ENCODE results near the gene PCA3.
A peak's percentile ranks its signal among the peaks of the same experiment; 100 is the strongest.

PCA3 gene

GRCh38 chr9:76756941-76757673 is 7.1 kb upstream of the PCA3 start:
- peak; percentile 47 to 82 for DNase-seq

- no peak for DNase-seq
Observed at GRCh38 chr9:76758476-76758875, 5.8 kb upstream of the PCA3 start.

DNA sequence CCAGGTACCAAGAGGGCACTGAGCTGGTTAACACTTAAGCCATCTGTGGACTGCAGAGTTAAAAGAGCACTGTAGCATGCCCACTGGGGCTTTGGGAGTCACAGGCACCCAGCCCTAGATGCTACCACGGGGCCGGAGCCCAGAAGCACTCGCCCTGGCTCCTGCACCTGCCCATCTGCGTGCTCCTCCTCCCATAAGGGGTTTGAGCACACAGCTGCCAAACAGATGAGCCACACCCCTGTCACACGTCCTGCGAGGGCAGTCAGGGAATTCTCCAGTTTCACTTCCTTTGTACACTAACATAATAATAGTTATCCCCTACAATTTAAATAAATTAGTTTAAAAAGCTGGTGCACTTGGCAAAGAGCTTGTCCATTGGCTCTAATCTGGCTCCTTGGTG is 4.5 kb upstream of the PCA3 start:
- DNase-seq = peak; percentile 91 to 96

GRCh38 chr9:76761448-76761847 is 2.8 kb upstream of the PCA3 start:
- DNase-seq = no peak

DNA sequence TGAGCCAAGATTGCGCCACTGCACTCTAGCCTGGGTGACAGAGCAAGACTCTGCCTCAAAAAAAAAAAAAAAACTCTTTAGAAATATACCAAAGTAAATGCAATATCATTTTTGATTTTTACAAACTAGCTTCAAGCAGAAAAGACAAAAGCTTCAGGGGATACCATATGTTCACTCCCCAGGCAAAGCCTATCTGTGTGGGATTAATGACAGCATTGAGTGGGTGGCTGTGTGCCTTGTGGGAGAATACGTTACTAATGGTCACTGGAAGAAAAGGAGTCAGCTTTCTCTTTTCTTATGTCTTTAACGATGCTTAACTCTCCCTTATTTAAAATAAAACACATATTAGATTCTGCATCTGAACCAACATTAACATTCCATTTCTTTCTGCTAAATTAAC is 1.9 kb downstream of the PCA3 start:
- no peak for DNase-seq

- no peak for DNase-seq
Observed at GRCh38 chr9:76772686-76773445, 8.6 kb downstream of the PCA3 start.

DNA sequence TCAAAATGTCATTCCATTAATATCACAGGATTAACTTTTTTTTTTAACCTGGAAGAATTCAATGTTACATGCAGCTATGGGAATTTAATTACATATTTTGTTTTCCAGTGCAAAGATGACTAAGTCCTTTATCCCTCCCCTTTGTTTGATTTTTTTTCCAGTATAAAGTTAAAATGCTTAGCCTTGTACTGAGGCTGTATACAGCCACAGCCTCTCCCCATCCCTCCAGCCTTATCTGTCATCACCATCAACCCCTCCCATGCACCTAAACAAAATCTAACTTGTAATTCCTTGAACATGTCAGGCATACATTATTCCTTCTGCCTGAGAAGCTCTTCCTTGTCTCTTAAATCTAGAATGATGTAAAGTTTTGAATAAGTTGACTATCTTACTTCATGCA is 20.6 kb downstream of the PCA3 start:
- DNase-seq = no peak

GRCh38 chr9:76785501-76785900 is 21.3 kb downstream of the PCA3 start:
- DNase-seq = no peak

- DNase-seq = no peak
Observed at GRCh38 chr9:76787677-76788076, 23.4 kb downstream of the PCA3 start.

DNA sequence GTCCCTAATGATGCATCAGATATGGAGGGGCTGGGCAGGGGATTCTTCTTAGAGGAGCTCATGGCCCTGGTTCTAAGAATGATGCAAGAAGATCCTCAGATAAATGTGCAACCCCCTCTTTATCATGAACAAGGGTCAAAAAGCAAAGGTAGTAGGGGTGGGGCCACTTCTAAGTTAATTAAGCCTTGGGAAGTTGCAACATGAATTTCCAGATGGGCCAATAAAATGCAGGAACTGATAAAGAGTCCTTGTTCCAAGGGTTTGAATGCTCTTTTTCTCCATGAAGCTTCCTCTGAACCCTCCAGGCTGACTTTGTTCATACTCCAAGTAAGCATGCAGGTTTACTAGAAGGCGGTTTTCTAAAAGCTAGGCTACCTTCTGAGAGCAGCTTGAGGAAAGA is 25.6 kb downstream of the PCA3 start:
- DNase-seq = no peak

- DNase-seq = no peak
Observed at GRCh38 chr9:76793784-76794431, 29.7 kb downstream of the PCA3 start.

GRCh38 chr9:76796296-76796695 is 32.1 kb downstream of the PCA3 start:
- DNase-seq = no peak

GRCh38 chr9:76798527-76798926 is 34.3 kb downstream of the PCA3 start:
- no peak for DNase-seq

GRCh38 chr9:76799473-76799872 is 35.2 kb downstream of the PCA3 start:
- no peak for DNase-seq

DNA sequence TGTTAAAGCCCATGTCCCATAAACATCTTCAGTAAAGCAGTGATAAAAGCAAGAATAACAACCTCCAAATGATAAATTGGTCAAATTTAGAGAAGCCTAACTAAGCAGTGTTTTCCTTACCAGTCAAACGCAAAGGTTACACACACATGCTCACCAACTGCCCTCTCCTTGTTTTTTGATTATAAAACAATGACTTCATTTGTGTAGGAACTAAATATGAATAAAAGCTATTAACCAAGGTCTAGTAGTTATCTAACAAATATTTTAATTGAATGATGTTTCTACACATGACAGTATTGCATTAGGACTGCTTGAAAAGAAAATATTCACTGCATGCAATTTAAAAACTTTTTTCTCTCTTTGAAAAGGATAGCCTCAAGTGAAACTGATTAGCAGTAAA is 36.7 kb downstream of the PCA3 start:
- no peak for DNase-seq

GRCh38 chr9:76803083-76803482 is 38.8 kb downstream of the PCA3 start:
- no peak for DNase-seq

- DNase-seq = no peak
Observed at GRCh38 chr9:76803762-76804161, 39.5 kb downstream of the PCA3 start.

DNA sequence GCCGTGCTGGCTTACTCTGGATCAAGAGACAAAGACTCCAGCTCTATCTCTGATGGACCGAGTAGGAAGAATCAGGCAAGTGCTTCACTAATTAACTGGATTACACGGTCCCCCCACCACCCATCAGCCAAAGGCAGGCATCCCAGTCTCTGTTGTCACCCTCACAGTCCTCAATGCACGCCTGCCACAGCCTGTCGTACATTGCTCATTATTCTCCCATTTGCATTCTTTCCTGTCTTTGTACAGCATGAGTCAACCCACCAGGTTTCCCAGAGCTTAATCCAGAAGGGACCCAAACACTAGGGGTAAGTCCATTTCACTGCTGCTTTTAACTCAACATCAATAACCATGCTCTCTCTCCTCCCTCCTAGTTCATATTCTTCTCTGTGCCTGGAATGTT is 44.4 kb downstream of the PCA3 start:
- no peak for DNase-seq

- peak; percentile 58 to 62 for DNase-seq
Observed at GRCh38 chr9:76810377-76810957, 46.2 kb downstream of the PCA3 start.

DNA sequence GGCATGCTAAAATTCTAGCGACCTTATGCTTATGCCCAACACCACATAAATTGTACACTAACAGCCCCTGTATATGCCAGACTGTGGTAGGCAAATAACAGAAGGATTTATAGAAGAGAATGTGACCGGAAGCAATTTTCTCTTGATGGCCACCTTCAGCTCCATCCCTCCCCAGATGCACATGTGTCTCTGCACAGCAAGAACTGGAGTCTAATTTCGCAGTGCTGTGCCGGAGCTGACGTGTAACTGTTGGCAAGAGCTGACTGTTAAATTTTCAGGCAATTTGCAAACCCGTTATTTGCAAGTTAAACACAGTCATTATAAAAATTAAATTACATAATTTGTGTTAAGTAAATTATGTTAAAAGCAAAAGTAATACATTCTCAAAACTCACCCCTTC is 48.4 kb downstream of the PCA3 start:
- DNase-seq = peak; percentile 79 to 94

GRCh38 chr9:76817489-76817888 is 53.3 kb downstream of the PCA3 start:
- no peak for DNase-seq

DNA sequence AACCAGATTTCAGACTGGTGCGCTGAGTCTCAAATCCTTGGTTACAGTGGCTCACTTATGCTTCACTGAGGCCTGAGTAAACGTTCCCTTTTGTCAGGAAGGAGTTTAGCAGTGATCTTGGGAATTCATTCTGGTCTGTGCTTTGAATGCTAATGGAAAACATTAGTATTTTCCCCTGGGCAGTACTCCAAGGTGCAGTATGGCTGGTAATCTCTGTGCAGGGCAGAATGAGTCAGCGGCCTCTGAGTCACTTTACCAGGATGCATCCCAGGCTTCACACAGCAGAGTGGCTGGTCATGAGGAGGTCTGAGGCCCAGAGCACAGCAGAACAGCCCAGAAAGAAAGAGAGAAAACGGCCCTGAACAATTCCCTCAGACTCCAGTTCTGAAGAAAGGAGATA is 54.0 kb downstream of the PCA3 start:
- DNase-seq = peak in 1 of 2 experiments; percentile 7

GRCh38 chr9:76820431-76820830 is 56.2 kb downstream of the PCA3 start:
- DNase-seq = no peak

All from NCI-H2081 (cell line).